ENCODE results near the gene APBA2. TPM values are rescaled to one million over a fixed set of nuclear protein-coding genes. Genes with fewer than 3 reads are reported as not detected.

Gene APBA2
- total and polyA plus RNA-seq, 10 of the 15 experiments (the other 5 are each of a cell fraction or from before 2014, with no cell fraction given) = 0.06 to 0.26 (median 0.07) TPM; not detected in 7

- TF ChIP-seq E4F1 (IDR thresholded peaks at IDR 0.05; ENCODE audit: borderline replicate concordance, partially characterized antibody) (no peak), SIX5 (IDR thresholded peaks at IDR 0.05; ENCODE audit: low read depth, low read length, severe bottlenecking) (no peak), NFIC (IDR thresholded peaks at IDR 0.05; ENCODE audit: low read depth, low read length) (no peak), IRF3 (IDR thresholded peaks at IDR 0.05) (no peak), HCFC1 (IDR thresholded peaks at IDR 0.05; ENCODE audit: low read length) (no peak), MAX (IDR thresholded peaks at IDR 0.05; ENCODE audit: low read depth, low read length) (no peak), SMAD5 (IDR thresholded peaks at IDR 0.05; ENCODE audit: low read depth) (no peak), YBX1 (IDR thresholded peaks at IDR 0.05) (no peak), RUNX3 (IDR thresholded peaks at IDR 0.05; ENCODE audit: low read length) (no peak)
These were observed 100.3 kb downstream of the APBA2 start (continued) for GRCh38 chr15:28986108-28986507.

- H3K9ac ChIP-seq (ENCODE audit: control insufficient read depth, insufficient read depth, low read length) = no peak overlapping the region
- in situ Hi-C loops (cut with MboI) = no loop called here
- ChIA-PET SMC1A (ENCODE audit: uncharacterized antibody, unreplicated experiment) (no interaction called here), POLR2A (no interaction called here), CTCF (no interaction called here), RAD21 (ENCODE audit: unreplicated experiment) (no interaction called here)
- H4K20me1 ChIP-seq (ENCODE audit: control insufficient read depth, insufficient read depth) = no peaks in the 10 kb centered on the region
- no peak overlapping the region for H3K4me3 ChIP-seq
- BruUV-seq (replicated peaks) = no TSS peak
- DNase-seq (ENCODE audit: low read depth, low spot score) (no peak), FAIRE-seq (no peak), ATAC-seq (no peak)
- H3K27me3 ChIP-seq (replicated peaks in 1 of 2; ENCODE audit: control insufficient read depth in 2 of 2, insufficient read depth in 2 of 2, low read length in 1 of 2) = no peaks in the 10 kb centered on the region
- no peak overlapping the region for H3K27ac ChIP-seq (ENCODE audit: control insufficient read depth, insufficient read depth)
- intact Hi-C loops (cut with micrococcal nuclease; ENCODE audit: unreplicated experiment) = no loop called here
- H3K4me1 ChIP-seq (ENCODE audit: control insufficient read depth, insufficient read depth, low read length) = no peaks in the 10 kb centered on the region
- H2AFZ ChIP-seq (ENCODE audit: control insufficient read depth, low read depth, low read length) = no peak overlapping the region
- 56% methylated on average over 2 of the region's 2 CpGs for WGBS (ENCODE audit: insufficient coverage, insufficient replicate concordance, low lambda C conversion rate, missing lambda C conversion rate)
- H3K36me3 ChIP-seq (ENCODE audit: control insufficient read depth in 2 of 2, insufficient read depth in 2 of 2, low read length in 1 of 2) = no peaks in the 10 kb centered on the region
- H3K4me2 ChIP-seq (ENCODE audit: control insufficient read depth, insufficient read depth) = no peak overlapping the region
- no peaks in the 10 kb centered on the region for H3K9me3 ChIP-seq (replicated peaks; ENCODE audit: control insufficient read depth, insufficient read depth, low read length)
- H3K79me2 ChIP-seq (ENCODE audit: control insufficient read depth, insufficient read depth, low read length) = no peaks in the 10 kb centered on the region
- no peak for TF ChIP-seq MXI1 (IDR thresholded peaks at IDR 0.05; ENCODE audit: low read depth, low read length)
- no peak for TF ChIP-seq NFYB (IDR thresholded peaks at IDR 0.05; ENCODE audit: insufficient read depth, low read depth, low read length)
- no peak for TF ChIP-seq SIN3A (IDR thresholded peaks at IDR 0.05; ENCODE audit: low read depth, low read length)
- TF ChIP-seq TARDBP (IDR thresholded peaks at IDR 0.05; ENCODE audit: borderline replicate concordance) = no peak
- no peak for TF ChIP-seq CUX1 (IDR thresholded peaks at IDR 0.05; ENCODE audit: insufficient replicate concordance, low read depth, low read length)
- no peak for TF ChIP-seq CEBPB (IDR thresholded peaks at IDR 0.05; ENCODE audit: borderline replicate concordance in 1 of 2, low read depth in 2 of 2, low read length in 2 of 2)
- no peak for TF ChIP-seq MEF2A (IDR thresholded peaks at IDR 0.05; ENCODE audit: insufficient read depth, low read depth, low read length)
These were observed 101.0 kb downstream of the APBA2 start for GRCh38 chr15:28986726-28987125.
